Measurements from ENCODE around the gene BORCS6. TPM values are rescaled to one million over a fixed set of nuclear protein-coding genes. Genes with fewer than 3 reads are reported as not detected.

Gene BORCS6
- total and polyA plus RNA-seq, 9 of the 15 experiments (the other 6 are each of a cell fraction or from before 2014, with no cell fraction given) = 0.01 to 7.4 (median 2.3) TPM

- peak; percentile 98 for TF ChIP-seq REST (IDR thresholded peaks at IDR 0.05; ENCODE audit: borderline replicate concordance)
- TF ChIP-seq REST (CRISPR knock-in tag; IDR thresholded peaks at IDR 0.05; ENCODE audit: low read depth) = no peak
- TF ChIP-seq PHF8 (IDR thresholded peaks at IDR 0.05; ENCODE audit: borderline replicate concordance, low read length) = peak; percentile 86; the same call in 1 of the 2 replicates
- peak; percentile 18 for TF ChIP-seq U2AF1 (optimal IDR thresholded peaks at IDR 0.05; ENCODE audit: low read depth, low read length)
- TF ChIP-seq, protein P1, sequence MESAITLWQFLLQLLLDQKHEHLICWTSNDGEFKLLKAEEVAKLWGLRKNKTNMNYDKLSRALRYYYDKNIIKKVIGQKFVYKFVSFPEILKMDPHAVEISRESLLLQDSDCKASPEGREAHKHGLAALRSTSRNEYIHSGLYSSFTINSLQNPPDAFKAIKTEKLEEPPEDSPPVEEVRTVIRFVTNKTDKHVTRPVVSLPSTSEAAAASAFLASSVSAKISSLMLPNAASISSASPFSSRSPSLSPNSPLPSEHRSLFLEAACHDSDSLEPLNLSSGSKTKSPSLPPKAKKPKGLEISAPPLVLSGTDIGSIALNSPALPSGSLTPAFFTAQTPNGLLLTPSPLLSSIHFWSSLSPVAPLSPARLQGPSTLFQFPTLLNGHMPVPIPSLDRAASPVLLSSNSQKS (CRISPR knock-in tag; IDR thresholded peaks at IDR 0.05) = no peak
- peak; percentile 84 for TF ChIP-seq RBFOX2 (IDR thresholded peaks at IDR 0.05; ENCODE audit: low read depth, low read length)
- TF ChIP-seq CHCHD3 (CRISPR knock-in tag; IDR thresholded peaks at IDR 0.05) = no peak
- 0 out of 2 replicates have a peak, but pooled peaks have one; percentile 43 for TF ChIP-seq RB1 (IDR thresholded peaks at IDR 0.05; ENCODE audit: low read depth)
- TF ChIP-seq SMARCB1 (IDR thresholded peaks at IDR 0.05; ENCODE audit: insufficient read length, low read depth) = no peak
- no peak for TF ChIP-seq JUN (IDR thresholded peaks at IDR 0.05; ENCODE audit: borderline replicate concordance, low read depth, low read length)
- peak; percentile 61; the same call in 1 of the 2 replicates for TF ChIP-seq JUN (CRISPR knock-in tag; IDR thresholded peaks at IDR 0.05; ENCODE audit: borderline replicate concordance)
- TF ChIP-seq C11orf30 (IDR thresholded peaks at IDR 0.05; ENCODE audit: low read depth) = no peak
- TF ChIP-seq HNRNPL (IDR thresholded peaks at IDR 0.05; ENCODE audit: low read depth, low read length) = no peak
- peak; percentile 56; the same call in 1 of the 2 replicates for TF ChIP-seq POLR2AphosphoS5 (IDR thresholded peaks at IDR 0.05; ENCODE audit: control insufficient read depth, insufficient read depth, low read depth, low read length)
- TF ChIP-seq CREBBP (IDR thresholded peaks at IDR 0.05; ENCODE audit: low read depth, low read length) = no peak
- TF ChIP-seq MYNN (IDR thresholded peaks at IDR 0.05) = no peak
- TF ChIP-seq MYNN (CRISPR knock-in tag; IDR thresholded peaks at IDR 0.05) = no peak
- 0 out of 2 replicates have a peak, but pooled peaks have one; percentile 32 for TF ChIP-seq ZBTB9 (CRISPR knock-in tag; IDR thresholded peaks at IDR 0.05)
Observed at GRCh38 chr17:8162233-8162996, 27.6 kb downstream of the BORCS6 start, which contains the start of gene VAMP2 (continued).
